ENCODE measurements around the gene TBX4.
"Not testable (repeated sequence)": the region's sequence is repeated elsewhere in the genome, so short reads cannot be mapped to it uniquely, and the experiment has no call there.

The TBX4 gene

GRCh38 chr17:61498042-61498994, 46.1 kb downstream of the TBX4 start:
- DNase-seq (ENCODE audit: low read depth) = no peak

GRCh38 chr17:61499632-61500031, 47.4 kb downstream of the TBX4 start:
- DNase-seq (ENCODE audit: low read depth) = no peak

- DNase-seq (ENCODE audit: low read depth) = no peak
Measured at GRCh38 chr17:61500287-61500686, 48.1 kb downstream of the TBX4 start.

- no peak for DNase-seq (ENCODE audit: low read depth)
Measured at GRCh38 chr17:61502292-61502691, 50.1 kb downstream of the TBX4 start.

DNA sequence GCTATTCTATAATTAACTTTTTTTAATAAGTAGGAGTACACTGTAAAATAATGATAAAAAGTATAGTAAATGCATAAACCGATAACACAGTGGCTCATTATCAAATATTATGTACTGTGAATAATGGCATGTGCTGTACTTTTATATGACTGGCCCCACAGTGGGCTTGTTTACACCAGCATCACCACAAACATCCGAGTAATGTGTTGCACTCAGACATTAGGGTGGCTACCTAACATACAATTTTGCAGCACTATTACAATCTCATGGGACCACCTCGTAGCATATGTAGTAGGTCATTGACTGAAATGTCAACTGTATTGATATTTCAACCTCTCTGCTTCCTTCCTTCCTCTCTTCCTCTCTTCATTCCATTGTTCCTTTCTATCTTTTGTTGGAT, 51.7 kb downstream of the TBX4 start:
- no peak for DNase-seq (ENCODE audit: low read depth)

GRCh38 chr17:61504697-61505096, 52.5 kb downstream of the TBX4 start:
- peak; percentile 49 for DNase-seq (ENCODE audit: low read depth)

GRCh38 chr17:61505846-61506627, 53.8 kb downstream of the TBX4 start:
- no peak for DNase-seq (ENCODE audit: low read depth)

- no peak for DNase-seq (ENCODE audit: low read depth)
Measured at GRCh38 chr17:61507383-61508066, 55.3 kb downstream of the TBX4 start.

GRCh38 chr17:61508912-61509311, 56.7 kb downstream of the TBX4 start:
- no peak for DNase-seq (ENCODE audit: low read depth)

GRCh38 chr17:61509454-61509853, 57.2 kb downstream of the TBX4 start:
- not testable (repeated sequence) for DNase-seq (ENCODE audit: low read depth)

DNA sequence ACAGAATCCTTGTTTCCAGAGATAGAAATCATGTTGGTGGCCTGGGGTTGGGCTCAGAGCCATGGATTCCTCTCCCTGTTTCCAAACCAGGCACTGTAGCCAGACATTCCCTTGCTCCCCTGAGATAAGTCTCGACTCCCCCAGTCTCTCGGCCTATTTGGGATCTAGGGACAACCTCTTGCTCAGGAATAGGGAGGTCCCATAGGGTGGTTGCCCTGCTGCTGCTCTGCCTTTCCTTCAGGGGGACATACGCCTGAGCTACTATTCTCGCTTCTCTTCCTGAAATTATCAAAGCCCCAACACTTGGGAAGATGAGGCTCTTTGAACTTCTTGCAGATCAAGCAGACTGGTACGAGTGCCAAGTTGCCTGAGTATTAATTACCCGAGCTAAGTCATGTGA, 58.0 kb downstream of the TBX4 start:
- no peak for DNase-seq (ENCODE audit: low read depth)

GRCh38 chr17:61510991-61511390, 58.8 kb downstream of the TBX4 start:
- DNase-seq (ENCODE audit: low read depth) = no peak

DNA sequence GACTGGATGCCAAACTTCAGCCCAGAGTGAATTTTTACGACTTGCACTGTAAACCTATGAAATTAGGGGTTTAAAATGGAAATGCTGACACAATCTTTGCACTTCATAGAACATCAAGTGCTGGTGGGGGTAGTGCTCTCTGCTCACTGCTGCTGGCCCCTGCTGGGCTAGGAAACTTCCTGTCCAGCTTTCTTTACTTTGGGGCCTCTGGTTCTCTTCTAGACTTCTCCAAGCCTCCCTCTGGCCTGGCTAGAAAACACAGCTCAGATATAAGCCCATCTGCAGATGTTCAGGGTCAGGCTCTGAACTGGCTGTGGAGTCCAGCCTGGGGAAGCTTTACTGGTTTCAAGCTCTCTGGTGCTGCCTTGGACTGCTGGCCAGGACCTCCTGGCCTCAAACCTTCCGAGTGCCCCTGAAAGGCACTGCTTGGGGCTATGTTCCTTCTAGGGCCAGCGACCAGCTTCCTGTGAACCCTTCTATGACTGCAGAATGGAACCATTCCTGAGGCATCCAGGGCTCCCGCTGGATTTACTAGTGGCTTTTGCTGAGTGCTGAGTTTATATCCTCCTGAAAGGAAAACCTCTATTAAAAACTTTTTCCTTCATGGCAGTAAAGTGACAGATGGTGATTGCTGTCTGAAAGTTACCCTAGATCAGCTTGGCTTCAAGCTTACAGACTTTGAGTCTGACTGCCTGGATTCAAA, 59.4 kb downstream of the TBX4 start:
- DNase-seq (ENCODE audit: low read depth) = no peak

DNA sequence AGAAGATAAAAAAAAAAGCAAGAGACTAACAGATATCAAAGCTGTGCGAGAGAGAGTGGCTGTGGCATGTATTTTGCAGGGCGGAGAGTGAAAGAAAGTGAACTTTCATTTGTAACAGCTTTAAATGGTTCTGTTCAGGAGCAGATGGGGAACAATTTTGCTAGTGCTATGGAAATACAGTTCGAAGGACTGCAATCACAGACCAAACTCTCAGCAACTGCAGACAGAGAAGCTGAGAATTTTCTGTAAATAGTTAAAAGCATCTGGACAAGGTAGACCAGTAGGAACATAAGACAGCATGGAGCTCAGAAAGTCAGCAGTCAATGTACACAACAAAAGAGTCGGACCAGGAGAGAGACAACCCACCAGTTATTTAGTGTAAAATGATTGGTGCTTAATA, 62.3 kb downstream of the TBX4 start:
- DNase-seq (ENCODE audit: low read depth) = no peak

DNA sequence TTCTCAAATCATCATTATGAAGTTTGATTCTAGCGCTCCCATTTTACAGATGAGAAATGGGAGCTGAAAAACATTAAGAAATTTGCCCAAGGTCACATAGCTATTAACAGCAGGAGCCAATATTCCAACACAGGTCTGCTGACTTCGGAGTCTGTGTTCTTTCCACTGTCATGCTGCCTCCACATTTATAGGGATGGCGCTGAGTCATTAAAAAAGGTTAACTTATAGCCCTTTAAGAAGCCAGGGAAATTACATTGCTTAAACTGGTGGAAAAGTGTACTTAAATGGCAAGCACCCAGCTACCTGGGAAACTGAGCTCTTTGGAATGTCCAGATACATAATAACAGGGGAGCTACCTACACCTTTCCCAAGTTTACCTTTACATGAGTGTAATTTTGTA, 65.0 kb downstream of the TBX4 start:
- DNase-seq (ENCODE audit: low read depth) = no peak

DNA sequence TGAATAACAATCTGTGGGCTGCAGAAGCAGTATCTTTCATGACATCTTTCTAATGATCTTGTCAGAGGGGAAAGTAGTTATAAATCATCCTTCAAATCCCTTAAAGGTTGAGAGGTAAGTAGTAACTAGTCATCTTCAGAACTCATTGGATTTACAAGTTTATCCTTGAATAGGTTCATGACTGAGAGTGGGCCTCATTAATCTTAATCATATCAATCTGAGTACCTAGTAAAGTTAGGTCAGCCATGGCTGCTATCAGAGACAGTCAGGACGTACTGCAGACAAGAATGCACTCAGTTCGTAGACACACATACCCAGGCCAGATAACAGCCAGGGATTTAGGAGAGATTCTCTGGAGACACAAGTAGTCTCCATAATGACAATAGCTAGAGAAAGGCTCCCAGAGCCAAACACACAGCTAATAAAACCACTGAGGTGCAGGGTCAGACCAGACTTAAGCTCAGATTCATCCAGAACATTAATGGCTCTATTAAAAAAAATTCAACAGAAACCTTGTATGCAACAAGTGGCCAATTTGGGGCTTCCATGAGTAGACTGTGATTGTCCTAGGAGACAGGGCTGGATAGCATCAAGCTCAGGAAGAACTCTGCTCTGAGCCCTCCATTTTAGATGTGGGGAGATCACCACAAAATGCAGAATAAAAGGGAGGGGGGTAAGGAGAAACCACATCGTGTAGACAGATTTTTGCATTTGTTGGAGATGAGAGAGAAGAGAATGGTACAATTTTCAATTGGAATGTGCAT, 65.8 kb downstream of the TBX4 start:
- DNase-seq (ENCODE audit: low read depth) = no peak

DNA sequence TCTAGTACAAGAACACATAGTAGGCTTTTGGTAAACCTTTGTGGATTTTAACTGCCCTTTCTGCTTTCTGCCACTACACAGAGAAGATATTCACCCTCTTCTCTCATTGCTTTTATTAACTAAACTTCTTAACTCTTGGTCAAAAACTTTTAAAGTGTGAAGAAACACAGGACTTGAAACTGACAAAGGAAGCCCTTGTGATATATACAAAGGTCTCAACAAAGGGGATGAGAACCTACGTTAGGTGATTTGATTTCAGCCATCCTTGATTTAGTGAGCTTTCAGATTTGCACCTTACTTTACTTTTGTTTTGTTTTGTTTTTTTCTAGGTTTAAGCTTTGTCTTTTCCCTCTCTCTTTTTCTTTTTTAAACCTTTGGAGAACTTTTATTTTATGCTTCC, 66.9 kb downstream of the TBX4 start:
- no peak for DNase-seq (ENCODE audit: low read depth)

DNA sequence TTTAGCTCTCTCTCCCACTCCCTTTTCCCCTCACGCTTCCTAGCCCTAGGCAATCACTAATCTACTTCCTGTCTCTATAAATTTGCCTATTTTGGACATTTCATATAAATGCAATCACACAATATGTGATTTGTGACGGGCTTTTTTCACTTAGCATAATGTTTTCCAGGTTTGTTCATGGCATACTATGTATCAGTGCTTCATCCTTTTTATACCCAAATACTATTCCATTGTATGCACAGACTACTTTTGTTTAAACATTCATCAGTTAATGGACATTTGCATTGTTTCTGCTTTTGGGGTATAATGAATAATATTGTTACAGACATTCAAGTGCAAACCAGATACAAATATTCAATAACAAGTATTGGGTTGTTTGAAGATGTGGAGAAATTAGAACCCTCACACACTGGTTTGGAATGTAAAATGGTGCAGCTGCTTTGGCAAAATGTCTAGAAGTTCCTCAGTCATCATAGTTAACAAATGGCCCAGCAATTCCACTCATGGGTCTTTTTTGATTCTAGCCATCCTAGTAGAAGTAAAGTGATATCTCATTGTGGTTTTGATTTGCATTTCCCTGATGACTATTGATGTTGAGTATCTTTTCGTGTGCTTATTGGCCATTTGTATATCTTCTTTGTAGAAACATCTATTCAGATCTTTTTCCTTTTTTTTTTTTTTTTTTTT, 67.7 kb downstream of the TBX4 start:
- DNase-seq (ENCODE audit: low read depth) = no peak

- DNase-seq (ENCODE audit: low read depth) = no peak
Measured at GRCh38 chr17:61520897-61521296, 68.7 kb downstream of the TBX4 start.

- no peak for DNase-seq (ENCODE audit: low read depth)
Measured at GRCh38 chr17:61522088-61522487, 69.9 kb downstream of the TBX4 start.

GRCh38 chr17:61524319-61524718, 72.1 kb downstream of the TBX4 start:
- no peak for DNase-seq (ENCODE audit: low read depth)
